GM23338 (cell line): ENCODE results near the gene TRUB1. TPM values are rescaled to one million over a fixed set of nuclear protein-coding genes. Genes with fewer than 3 reads are reported as not detected.

ENCODE experiments used
- CREB1 ChIP-seq: fragments of 250-450 bp; sonication (Bioruptor Pico); IDR thresholded peaks from 2 replicates; pipeline ENCODE4 v1.5.0; 2020; ENCODE audit warnings: low read depth, mild to moderate bottlenecking, moderate library complexity
- JUNB ChIP-seq: IDR thresholded peaks from one replicate; pipeline ENCODE4 v1.6.1; 2016; ENCODE audit warnings: antibody characterized with exemption; ENCODE audit not compliant: unreplicated experiment
- NANOG ChIP-seq: IDR thresholded peaks from 2 replicates; pipeline ENCODE4 v1.6.1; 2016; ENCODE audit warnings: antibody characterized with exemption, borderline replicate concordance
- POLR2AphosphoS5 ChIP-seq: IDR thresholded peaks from 2 replicates; pipeline ENCODE4 v1.6.1; 2016; ENCODE audit warnings: antibody characterized with exemption, low read depth
- ZNF462 ChIP-seq: fragments of 250-450 bp; sonication (Bioruptor Pico); IDR thresholded peaks from 2 replicates; pipeline ENCODE4 v1.5.0; 2020; ENCODE audit warnings: mild to moderate bottlenecking, moderate library complexity
- polyA plus RNA-seq: library from polyadenylated mRNA; unstranded; fragments of >200 nt; fragmentation: Nextera tagmentation; extraction: Ambion mirVana; gene quantifications from 2 replicates; pipeline ENCODE4 v1.2.1, GENCODE V29; 2016
- small RNA-seq: library from RNA; depleted of rRNA; stranded (forward); fragments of <200 nt; gene quantifications from one replicate; pipeline ENCODE3, GENCODE V24; 2014; ENCODE audit warnings: low replicate concordance
- total RNA-seq: library from RNA; depleted of rRNA; stranded (reverse); fragments of >200 nt; shearing (Covaris generic); gene quantifications from 2 replicates; pipeline ENCODE4 v1.2.3, GENCODE V29; 2014; rRNA removed

The TRUB1 gene
- total and polyA plus RNA-seq, 2 experiments from 2014 or later = 15.5 to 34.5 TPM

GRCh38 chr10:115026746-115027140 lies 88.7 kb downstream of the TRUB1 start (continued):
- TF ChIP-seq ZNF462 (CRISPR knock-in tag) = no peak
- no peak for TF ChIP-seq CREB1 (CRISPR knock-in tag)
- TF ChIP-seq JUNB = no peak
- no peak for TF ChIP-seq NANOG
- no peak for TF ChIP-seq POLR2AphosphoS5

Small RNAs within 50 kb of the gene (small RNA-seq; reads per million reads assigned to genes)
- gene RNU6-1121P = not detected

Other genes starting within 250 kb of the TRUB1 start
- 11.8 and 13.7 TPM in 2 replicates for gene FHIP2A, start 116.4 kb upstream of the TRUB1 start, total RNA-seq
- 6.1 and 6.7 TPM in 2 replicates for gene FHIP2A, start 116.4 kb upstream of the TRUB1 start, polyA plus RNA-seq
- gene ATRNL1, start 155.2 kb downstream of the TRUB1 start, total RNA-seq = 24.0 and 29.7 TPM in 2 replicates
- gene ATRNL1, start 155.2 kb downstream of the TRUB1 start, polyA plus RNA-seq = 3.6 and 4.8 TPM in 2 replicates